Ishikawa (cell line): ENCODE measurements around the gene HDAC9.

Experiments used
- CEBPB ChIP-seq: IDR thresholded peaks from 2 replicates; pipeline ENCODE4 v1.6.1; 2012
- CREB1 ChIP-seq: IDR thresholded peaks from 2 replicates; pipeline ENCODE4 v1.6.1; 2012; ENCODE audit warnings: low read depth
- EP300 ChIP-seq: IDR thresholded peaks from 2 replicates; pipeline ENCODE4 v1.6.1; 2012; ENCODE audit warnings: borderline replicate concordance
- FOXM1 ChIP-seq: IDR thresholded peaks from 2 replicates; pipeline ENCODE4 v1.6.1; 2012; ENCODE audit warnings: low read depth, borderline replicate concordance
- NFIC ChIP-seq: IDR thresholded peaks from 2 replicates; pipeline ENCODE4 v1.6.1; 2012
- RAD21 ChIP-seq: IDR thresholded peaks from 2 replicates; pipeline ENCODE4 v1.6.1; 2012; ENCODE audit warnings: low read depth
- TAF1 ChIP-seq: IDR thresholded peaks from 2 replicates; pipeline ENCODE4 v1.6.1; 2012; ENCODE audit warnings: low read depth, mild to moderate bottlenecking
- TCF12 ChIP-seq: IDR thresholded peaks from 2 replicates; pipeline ENCODE4 v1.6.1; 2012; ENCODE audit warnings: low read depth
- YY1 ChIP-seq: IDR thresholded peaks from 2 replicates; pipeline ENCODE4 v1.6.1; 2012; ENCODE audit warnings: low read depth
- TF ChIP-seq, protein P1 (sequence below): IDR thresholded peaks from 2 replicates; pipeline ENCODE4 v1.6.1; 2012

DNA sequence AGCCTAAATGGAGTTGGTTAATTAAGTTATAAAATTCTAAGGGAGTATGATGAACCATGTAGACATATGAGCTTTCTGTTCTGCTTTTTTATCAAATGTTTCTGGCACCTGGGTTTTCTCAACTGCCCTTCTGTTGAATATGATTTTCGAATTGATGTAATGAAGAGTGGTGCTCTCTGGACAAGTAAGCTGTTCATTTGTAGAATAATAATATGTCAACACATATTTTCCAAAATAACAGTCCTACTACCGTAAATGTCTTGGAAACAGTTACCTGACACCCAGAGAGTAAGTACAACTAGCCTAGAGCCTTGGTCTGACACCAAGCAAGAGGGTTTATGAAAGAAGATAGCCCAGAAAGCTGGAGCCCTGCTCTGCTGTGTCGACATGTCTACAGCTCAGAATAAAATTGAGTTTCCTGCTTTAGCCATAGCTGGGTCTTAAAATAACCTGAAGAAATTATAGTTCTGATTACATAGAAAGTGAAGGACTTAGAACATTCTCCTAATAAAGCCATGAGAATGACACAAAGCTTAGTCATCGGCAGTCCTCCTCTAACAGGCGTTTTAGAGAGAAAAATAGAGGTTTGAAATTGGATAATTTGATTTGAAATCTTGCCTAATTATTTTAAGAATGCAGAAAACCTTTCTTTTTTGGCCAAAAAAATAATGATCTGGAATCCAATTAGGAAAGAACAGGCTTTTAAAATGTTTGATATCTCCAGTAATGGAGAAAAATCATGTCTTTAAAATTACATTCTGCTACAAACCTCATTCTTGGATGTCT lies 25.1 kb downstream of the HDAC9 start:
- no peak for TF ChIP-seq NFIC
- TF ChIP-seq TAF1, result no peak
- TF ChIP-seq RAD21, result no peak
- TF ChIP-seq YY1, result no peak
- TF ChIP-seq, protein P1, sequence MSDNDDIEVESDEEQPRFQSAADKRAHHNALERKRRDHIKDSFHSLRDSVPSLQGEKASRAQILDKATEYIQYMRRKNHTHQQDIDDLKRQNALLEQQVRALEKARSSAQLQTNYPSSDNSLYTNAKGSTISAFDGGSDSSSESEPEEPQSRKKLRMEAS, result no peak
- TF ChIP-seq EP300, result no peak
- no peak for TF ChIP-seq TCF12
- TF ChIP-seq FOXM1, result no peak
- TF ChIP-seq CEBPB, result no peak
- no peak for TF ChIP-seq CREB1
